Measurements from ENCODE around the gene PDLIM5. TPM values are rescaled to one million over a fixed set of nuclear protein-coding genes. Genes with fewer than 3 reads are reported as not detected.

PDLIM5 gene
- total RNA-seq, 1 experiment from 2014 or later: 44.7 TPM

DNA sequence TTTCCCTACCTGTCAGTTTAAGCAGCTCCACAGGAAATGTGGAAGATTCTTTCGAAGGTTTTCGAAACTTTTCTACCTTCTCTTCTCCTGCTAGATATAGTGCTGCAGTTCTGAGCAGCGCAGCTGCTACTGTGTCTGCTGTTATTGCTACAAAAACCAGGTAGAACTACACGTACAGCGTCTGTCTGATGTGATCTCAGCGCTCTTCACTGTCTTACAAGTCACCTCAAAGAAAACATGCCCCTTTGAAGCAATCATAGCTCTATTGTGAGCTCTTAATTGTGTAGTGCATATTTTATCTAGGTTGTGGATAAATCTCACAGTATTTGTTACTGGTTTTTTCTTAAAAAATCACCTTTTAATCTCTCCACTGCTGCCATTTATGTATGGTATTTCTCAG is 158.4 kb downstream of the PDLIM5 start:
- TF ChIP-seq, protein P1, sequence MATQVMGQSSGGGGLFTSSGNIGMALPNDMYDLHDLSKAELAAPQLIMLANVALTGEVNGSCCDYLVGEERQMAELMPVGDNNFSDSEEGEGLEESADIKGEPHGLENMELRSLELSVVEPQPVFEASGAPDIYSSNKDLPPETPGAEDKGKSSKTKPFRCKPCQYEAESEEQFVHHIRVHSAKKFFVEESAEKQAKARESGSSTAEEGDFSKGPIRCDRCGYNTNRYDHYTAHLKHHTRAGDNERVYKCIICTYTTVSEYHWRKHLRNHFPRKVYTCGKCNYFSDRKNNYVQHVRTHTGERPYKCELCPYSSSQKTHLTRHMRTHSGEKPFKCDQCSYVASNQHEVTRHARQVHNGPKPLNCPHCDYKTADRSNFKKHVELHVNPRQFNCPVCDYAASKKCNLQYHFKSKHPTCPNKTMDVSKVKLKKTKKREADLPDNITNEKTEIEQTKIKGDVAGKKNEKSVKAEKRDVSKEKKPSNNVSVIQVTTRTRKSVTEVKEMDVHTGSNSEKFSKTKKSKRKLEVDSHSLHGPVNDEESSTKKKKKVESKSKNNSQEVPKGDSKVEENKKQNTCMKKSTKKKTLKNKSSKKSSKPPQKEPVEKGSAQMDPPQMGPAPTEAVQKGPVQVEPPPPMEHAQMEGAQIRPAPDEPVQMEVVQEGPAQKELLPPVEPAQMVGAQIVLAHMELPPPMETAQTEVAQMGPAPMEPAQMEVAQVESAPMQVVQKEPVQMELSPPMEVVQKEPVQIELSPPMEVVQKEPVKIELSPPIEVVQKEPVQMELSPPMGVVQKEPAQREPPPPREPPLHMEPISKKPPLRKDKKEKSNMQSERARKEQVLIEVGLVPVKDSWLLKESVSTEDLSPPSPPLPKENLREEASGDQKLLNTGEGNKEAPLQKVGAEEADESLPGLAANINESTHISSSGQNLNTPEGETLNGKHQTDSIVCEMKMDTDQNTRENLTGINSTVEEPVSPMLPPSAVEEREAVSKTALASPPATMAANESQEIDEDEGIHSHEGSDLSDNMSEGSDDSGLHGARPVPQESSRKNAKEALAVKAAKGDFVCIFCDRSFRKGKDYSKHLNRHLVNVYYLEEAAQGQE (IDR thresholded peaks at IDR 0.05; ENCODE audit: insufficient read depth in 1 of 2, low read depth in 2 of 2, low read length in 1 of 2): no peak
- no peak for TF ChIP-seq SIN3A (IDR thresholded peaks at IDR 0.05; ENCODE audit: borderline replicate concordance, insufficient read depth, low read depth, low read length)
- TF ChIP-seq POLR2AphosphoS5 (IDR thresholded peaks at IDR 0.05; ENCODE audit: low read depth, low read length): no peak
- TF ChIP-seq, protein P2, sequence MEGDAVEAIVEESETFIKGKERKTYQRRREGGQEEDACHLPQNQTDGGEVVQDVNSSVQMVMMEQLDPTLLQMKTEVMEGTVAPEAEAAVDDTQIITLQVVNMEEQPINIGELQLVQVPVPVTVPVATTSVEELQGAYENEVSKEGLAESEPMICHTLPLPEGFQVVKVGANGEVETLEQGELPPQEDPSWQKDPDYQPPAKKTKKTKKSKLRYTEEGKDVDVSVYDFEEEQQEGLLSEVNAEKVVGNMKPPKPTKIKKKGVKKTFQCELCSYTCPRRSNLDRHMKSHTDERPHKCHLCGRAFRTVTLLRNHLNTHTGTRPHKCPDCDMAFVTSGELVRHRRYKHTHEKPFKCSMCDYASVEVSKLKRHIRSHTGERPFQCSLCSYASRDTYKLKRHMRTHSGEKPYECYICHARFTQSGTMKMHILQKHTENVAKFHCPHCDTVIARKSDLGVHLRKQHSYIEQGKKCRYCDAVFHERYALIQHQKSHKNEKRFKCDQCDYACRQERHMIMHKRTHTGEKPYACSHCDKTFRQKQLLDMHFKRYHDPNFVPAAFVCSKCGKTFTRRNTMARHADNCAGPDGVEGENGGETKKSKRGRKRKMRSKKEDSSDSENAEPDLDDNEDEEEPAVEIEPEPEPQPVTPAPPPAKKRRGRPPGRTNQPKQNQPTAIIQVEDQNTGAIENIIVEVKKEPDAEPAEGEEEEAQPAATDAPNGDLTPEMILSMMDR (IDR thresholded peaks at IDR 0.05): no peak
- TF ChIP-seq TCF7L2 (IDR thresholded peaks at IDR 0.05; ENCODE audit: low read depth, low read length): no peak
- no peaks in the 10 kb centered on the region for H3K36me3 ChIP-seq (ENCODE audit: control insufficient read depth, insufficient read depth, low read length)
- no TSS peak for BruUV-seq (replicated peaks)
- no peak overlapping the region for H3K27ac ChIP-seq (ENCODE audit: low read length)
- intact Hi-C loops (cut with micrococcal nuclease; ENCODE audit: unreplicated experiment): no loop called here
- no peak overlapping the region for H3K4me3 ChIP-seq (ENCODE audit: low read depth in 2 of 2, low read length in 2 of 2)
- H3K4me1 ChIP-seq (ENCODE audit: control insufficient read depth, insufficient read depth, low read length): no peaks in the 10 kb centered on the region
- ATAC-seq: no peak
- H3K9me3 ChIP-seq (ENCODE audit: control insufficient read depth, insufficient read depth, low read depth, low read length): no peaks in the 10 kb centered on the region
- ChIA-PET CTCF (no interaction called here), POLR2A (no interaction called here)
- DNase-seq (ENCODE audit: low read depth, low spot score): no peak
- in situ Hi-C loops (cut with HindIII; ENCODE audit: low pct_unique_long_range_greater_than_20kb, low sequenced_read_pairs): no loop called here
- no peaks in the 10 kb centered on the region for H3K27me3 ChIP-seq (ENCODE audit: control insufficient read depth, insufficient read depth, low read length)

DNA sequence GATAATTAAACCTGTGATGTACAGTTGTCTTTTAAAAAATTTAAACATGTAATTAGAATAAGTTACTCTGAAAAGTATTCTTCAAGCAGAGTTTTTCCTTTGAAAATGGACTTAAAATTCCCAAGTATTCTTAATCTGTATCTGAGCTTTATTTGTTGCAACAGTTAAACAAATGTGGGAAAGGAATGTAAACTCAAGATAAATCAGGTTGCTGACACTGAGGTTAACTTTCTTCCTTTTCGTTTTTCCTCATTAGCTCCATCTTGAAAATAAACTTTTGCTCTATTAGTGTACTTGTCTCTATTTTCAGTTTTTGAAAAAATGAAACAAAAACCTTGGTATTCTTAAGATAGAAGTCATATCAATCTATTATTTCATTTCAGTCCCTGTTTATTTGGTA is 161.5 kb downstream of the PDLIM5 start:
- no peak overlapping the region for H3K27ac ChIP-seq (ENCODE audit: low read length)
- TF ChIP-seq, protein P2 (IDR thresholded peaks at IDR 0.05): no peak
- TF ChIP-seq POLR2AphosphoS5 (IDR thresholded peaks at IDR 0.05; ENCODE audit: low read depth, low read length) (no peak), TCF7L2 (IDR thresholded peaks at IDR 0.05; ENCODE audit: low read depth, low read length) (no peak), SIN3A (IDR thresholded peaks at IDR 0.05; ENCODE audit: borderline replicate concordance, insufficient read depth, low read depth, low read length) (no peak)
- TF ChIP-seq, protein P1 (IDR thresholded peaks at IDR 0.05; ENCODE audit: insufficient read depth in 1 of 2, low read depth in 2 of 2, low read length in 1 of 2): no peak
- ATAC-seq (no peak), DNase-seq (ENCODE audit: low read depth, low spot score) (no peak)
- no peaks in the 10 kb centered on the region for H3K27me3 ChIP-seq (ENCODE audit: control insufficient read depth, insufficient read depth, low read length)
- H3K4me3 ChIP-seq (ENCODE audit: low read depth in 2 of 2, low read length in 2 of 2): no peak overlapping the region
- POLR2A ChIA-PET: no interaction called here
- H3K36me3 ChIP-seq (ENCODE audit: control insufficient read depth, insufficient read depth, low read length): no peaks in the 10 kb centered on the region
- intact Hi-C loops (cut with micrococcal nuclease; ENCODE audit: unreplicated experiment): no loop called here
- in situ Hi-C loops (cut with HindIII; ENCODE audit: low pct_unique_long_range_greater_than_20kb, low sequenced_read_pairs): no loop called here
- BruUV-seq (replicated peaks): no TSS peak
- CTCF ChIA-PET: no interaction called here
- H3K4me1 ChIP-seq (ENCODE audit: control insufficient read depth, insufficient read depth, low read length): no peaks in the 10 kb centered on the region
- H3K9me3 ChIP-seq (ENCODE audit: control insufficient read depth, insufficient read depth, low read depth, low read length): no peaks in the 10 kb centered on the region
